ENCODE measurements around the gene CDH5. TPM values are rescaled to one million over a fixed set of nuclear protein-coding genes. Genes with fewer than 3 reads are reported as not detected.
A peak's percentile ranks its signal among the peaks of the same experiment; 100 is the strongest.

Gene CDH5
- total RNA-seq, 1 donor from 2014 or later, result 108 TPM

DNA sequence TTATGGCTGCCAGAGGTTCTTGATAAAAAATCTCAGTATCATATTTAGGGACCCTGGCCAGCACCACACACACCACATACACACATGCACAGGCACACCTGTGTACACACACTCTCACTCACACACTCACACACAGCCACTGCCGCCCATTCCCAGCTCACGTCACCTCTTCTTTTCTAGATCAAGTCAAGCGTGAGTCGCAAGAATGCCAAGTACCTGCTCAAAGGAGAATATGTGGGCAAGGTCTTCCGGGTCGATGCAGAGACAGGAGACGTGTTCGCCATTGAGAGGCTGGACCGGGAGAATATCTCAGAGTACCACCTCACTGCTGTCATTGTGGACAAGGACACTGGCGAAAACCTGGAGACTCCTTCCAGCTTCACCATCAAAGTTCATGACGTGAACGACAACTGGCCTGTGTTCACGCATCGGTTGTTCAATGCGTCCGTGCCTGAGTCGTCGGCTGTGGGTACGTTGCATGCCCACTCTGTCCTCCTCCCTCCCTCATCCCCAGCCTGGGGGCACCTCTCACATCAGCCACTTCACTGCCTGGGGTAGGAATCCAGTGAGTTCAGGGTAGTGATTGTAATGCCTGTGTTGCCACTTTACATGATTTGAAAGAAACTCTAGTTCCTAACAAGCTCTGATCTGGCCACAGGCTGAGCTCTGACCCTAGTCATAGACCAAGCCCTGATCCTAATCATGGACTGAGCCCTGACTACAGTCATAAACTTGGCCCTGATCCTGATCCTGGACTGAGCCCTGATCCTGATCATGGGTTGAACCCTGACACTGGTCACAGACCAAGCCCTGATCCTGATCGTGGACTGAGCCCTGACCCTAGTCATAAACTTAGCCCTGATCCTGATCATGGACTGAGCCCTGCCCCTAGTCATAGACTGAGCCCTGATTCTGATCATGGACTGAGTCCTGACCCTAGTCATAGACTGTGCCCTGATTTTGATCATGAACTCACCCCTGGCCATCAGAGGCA lies 20.4 kb downstream of the CDH5 start:
- intact Hi-C loops (cut with DNase I), result no loop called here
- no peak for ATAC-seq
- no peak for DNase-seq (ENCODE audit: low spot score)

DNA sequence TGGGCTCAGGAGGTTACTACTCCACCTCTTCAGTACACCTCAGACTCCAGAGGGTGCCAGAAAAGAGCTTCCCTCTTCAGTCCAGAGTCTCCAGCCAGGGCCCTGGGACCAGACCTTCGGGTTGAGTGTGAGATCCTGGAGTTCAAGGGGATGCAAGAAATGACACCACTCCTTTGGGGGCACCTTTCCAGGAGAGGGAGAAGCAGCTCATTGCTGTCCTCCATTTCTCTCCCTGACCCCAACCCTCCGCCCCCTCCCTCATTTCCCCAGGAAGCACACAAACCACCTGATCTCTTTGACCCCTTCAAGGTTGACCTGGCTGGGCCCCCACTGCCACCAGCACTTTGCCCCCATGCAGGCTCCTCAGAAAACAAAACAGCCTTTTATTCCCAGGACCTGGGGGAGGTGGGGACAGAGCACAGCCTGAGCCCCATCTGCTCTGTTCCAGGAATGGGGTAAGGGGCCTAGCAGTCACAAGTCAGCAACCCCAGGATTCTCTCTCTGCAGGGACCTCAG lies 21.4 kb downstream of the CDH5 start:
- no peak for DNase-seq (ENCODE audit: low spot score)
- no peak for ATAC-seq
- intact Hi-C loops (cut with DNase I), result no loop called here

DNA sequence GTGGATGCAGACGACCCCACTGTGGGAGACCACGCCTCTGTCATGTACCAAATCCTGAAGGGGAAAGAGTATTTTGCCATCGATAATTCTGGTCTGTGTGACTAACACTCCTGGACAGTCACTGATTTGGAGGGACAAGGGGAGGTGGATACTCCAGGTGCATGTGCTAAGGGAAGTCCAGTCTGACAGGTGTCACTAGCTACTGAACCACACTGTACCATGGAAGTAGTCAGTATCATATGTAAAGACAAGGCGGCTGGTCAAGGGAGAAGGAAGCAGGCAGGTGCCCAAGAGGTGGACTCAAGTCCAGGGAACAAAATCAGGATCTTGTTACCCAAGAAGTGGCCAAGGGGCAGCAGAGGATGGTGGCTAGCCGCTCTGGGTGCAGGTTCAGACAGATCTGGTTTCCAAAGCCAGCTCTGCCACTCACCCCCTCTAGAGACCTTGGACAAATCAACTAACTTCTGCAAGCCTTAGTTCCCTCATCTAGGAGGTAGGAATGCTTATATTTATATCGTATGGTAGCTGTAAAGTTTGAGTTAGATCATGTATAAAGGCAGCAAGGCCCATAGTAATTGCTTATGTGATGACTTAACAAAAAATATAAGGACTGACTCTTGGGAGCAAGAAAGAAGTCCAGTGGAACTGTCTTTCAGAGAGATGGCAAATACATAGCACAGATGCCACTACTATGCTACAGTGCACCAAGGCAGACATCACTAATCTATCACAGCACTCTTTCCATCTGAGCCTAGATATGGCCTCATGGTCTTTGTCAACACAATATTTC lies 22.1 kb downstream of the CDH5 start:
- intact Hi-C loops (cut with DNase I), result no loop called here
- DNase-seq (ENCODE audit: low spot score), result no peak
- no peak for ATAC-seq

DNA sequence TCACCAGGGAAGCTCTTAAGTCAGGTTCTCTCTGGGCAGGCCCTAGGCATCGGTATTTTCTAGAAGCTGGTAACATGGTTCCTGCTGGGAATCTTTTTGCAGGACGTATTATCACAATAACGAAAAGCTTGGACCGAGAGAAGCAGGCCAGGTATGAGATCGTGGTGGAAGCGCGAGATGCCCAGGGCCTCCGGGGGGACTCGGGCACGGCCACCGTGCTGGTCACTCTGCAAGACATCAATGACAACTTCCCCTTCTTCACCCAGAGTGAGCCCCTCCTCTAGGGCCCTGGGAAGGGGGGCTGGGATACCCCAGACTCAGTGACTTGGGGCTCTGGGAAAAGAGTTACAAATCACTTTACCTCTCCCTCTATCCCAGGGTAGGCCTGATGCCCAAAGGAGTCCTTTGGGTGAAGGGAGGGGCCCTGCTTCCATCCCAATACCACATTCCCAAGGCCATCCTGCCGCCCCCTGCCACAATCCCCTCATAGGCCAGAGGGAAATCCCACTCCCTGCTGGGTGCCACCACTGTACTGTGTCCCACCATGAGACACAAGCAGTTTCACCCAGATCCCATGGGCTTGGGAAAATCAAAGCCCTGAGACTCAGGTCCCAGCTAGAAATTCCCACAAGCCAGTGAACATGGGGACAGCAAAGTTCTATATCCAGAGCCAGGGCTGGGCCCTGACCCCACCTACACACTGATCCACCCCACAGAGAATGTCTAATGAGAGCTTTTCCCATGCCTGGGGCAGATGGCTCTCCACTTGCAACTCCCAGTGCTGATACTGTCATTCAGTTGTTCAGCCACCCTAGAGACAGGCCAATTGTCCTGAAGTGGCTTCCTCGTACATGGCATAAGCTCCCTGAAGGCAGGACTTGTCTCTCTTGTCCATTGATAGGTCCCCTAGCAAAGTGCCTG lies 23.0 kb downstream of the CDH5 start:
- ATAC-seq (no peak), DNase-seq (ENCODE audit: low spot score) (no peak)
- intact Hi-C loops (cut with DNase I), result no loop called here

DNA sequence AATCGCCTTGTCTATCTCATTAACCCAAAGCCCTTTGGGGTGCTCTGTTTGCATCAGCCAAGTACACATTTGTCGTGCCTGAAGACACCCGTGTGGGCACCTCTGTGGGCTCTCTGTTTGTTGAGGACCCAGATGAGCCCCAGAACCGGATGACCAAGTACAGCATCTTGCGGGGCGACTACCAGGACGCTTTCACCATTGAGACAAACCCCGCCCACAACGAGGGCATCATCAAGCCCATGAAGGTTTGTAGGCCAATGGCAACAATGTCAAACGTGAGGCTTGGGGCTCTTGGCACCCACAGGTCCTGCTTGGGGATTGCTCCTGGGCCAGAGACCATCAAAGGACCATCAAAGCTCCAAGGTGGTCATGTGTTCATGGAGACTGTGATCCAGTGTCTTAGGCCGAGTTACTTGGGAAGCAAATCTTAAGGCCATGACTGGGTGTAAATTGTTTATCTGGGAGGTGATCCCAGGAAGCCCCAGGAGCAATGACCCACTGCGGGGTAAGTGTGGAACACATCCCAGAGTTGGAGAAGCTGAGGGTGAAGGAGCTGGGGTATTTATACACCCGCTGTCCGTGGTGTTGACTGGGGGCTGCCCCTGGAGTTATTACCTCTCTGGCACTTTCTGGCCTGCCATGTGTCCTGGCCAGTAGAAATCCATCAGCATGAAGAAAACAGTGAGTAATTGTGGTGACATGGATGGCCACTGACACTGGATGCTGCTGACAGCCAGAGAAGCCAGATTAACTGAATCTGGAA lies 24.0 kb downstream of the CDH5 start:
- no peak for DNase-seq (ENCODE audit: low spot score)
- ATAC-seq, result no peak
- intact Hi-C loops (cut with DNase I), result no loop called here

DNA sequence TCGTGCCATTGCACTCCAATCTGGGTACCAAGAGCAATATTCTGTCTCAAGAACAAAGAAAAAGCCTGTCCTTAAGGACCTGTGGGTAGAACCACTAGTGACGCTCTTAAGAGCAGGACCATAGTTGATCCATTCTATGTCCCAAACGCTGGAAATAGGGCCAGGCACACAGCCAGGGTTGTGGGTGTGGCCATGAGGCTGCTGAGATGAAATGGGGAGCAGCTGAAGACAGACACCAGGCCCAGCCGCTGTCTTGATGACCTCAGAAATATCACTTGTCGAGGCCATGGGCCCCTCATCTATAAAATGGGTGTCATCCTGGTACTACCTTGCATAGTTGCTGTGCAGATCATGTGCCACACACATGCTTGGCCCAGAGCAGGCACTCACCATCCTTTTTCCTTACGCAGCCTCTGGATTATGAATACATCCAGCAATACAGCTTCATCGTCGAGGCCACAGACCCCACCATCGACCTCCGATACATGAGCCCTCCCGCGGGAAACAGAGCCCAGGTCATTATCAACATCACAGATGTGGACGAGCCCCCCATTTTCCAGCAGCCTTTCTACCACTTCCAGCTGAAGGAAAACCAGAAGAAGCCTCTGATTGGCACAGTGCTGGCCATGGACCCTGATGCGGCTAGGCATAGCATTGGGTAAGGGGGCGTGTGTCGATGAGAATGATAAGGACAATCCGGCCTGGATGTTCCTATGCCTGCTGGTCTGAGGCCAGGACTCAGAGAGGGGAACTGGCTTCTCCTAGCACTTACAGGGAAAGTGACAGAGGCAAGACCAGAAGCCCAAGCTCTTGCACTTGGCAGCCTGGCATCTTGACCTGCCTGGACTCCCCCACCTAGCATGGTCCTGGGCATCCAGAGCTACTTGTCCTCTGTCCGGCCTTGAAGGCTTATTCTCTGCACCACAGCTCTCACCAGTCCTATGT lies 25.5 kb downstream of the CDH5 start:
- DNase-seq (ENCODE audit: low spot score) (no peak), ATAC-seq (peak; percentile 55)
- intact Hi-C loops (cut with DNase I), result no loop called here

DNA sequence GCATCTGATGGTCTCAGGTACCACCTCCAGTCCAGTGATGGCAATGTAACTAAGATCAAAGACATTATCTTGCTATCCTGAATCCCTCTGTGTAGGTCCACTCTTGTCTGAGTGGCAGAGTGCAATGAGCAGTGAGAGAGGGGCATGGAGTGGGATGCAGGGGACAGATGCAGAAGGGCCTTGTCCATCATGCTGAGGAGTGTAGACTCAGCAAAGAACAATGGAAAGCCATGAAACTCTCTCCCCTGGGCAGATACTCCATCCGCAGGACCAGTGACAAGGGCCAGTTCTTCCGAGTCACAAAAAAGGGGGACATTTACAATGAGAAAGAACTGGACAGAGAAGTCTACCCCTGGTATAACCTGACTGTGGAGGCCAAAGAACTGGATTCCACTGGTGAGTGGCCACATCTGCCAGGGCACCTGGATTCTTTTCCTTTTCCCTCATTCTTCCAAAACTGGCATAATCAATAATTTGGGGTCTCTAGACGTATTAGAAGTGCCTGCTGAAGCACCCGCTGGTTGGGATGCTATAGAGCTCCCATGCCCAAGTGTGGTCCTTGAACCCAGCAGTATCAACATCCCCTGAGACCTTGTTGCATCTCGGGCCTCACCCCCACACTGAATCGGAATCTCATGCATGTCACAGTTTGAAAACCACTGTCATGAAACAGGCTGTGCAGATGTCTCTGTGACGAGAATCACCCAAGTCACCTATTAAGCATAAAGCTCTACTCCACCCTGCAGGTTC lies 29.5 kb downstream of the CDH5 start:
- no peak for ATAC-seq
- intact Hi-C loops (cut with DNase I), result no loop called here
- DNase-seq (ENCODE audit: low spot score), result no peak

DNA sequence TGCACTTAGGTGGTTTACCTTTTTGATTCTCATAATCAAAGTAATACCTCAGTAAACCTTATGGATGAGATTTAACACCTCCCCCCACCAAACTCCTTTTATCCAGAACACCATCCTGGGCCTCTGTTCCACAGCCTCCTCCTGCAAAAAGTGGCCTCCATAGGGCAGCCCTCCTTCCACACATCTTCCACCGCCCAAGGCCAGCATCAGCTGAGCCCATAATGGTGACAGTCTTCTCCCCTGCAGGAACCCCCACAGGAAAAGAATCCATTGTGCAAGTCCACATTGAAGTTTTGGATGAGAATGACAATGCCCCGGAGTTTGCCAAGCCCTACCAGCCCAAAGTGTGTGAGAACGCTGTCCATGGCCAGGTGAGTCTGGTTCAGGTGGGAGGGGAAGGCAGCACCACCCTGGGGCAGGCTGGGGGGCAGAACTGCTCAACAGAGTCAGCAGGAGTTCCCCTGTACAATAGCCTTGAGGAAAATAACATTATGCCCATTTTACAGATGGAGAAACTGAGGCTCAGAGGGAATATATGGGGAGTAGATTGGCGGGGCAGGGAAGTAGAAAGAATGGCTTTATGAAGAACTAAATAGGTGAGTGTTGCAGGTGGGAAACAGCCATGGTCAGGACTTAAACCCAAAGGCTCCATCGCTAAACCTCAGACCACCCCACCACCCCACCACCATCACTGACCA lies 31.4 kb downstream of the CDH5 start:
- DNase-seq (ENCODE audit: low spot score) (no peak), ATAC-seq (no peak)
- intact Hi-C loops (cut with DNase I), result no loop called here

DNA sequence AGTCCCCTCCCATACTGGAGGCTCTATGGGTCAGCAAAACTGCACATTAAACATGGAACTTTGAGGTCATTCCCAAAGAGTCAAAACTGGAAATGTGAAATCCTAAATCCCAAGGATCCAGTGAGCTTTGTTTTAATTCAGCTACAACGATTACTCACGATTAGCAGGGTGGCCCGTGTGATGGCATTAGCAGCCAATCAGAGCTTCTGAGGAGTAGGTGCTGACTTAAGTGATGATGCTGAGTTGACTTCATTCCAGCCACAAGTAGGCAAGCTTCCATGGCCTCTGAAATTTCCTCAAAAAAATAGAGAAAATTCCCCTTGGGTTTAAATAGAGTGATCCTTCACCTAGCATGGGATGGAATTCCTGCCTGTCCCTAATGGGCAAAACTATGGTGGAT lies 32.5 kb downstream of the CDH5 start:
- intact Hi-C loops (cut with DNase I), result no loop called here
- ATAC-seq, result peak; percentile 33
- no peak for DNase-seq (ENCODE audit: low spot score)

DNA sequence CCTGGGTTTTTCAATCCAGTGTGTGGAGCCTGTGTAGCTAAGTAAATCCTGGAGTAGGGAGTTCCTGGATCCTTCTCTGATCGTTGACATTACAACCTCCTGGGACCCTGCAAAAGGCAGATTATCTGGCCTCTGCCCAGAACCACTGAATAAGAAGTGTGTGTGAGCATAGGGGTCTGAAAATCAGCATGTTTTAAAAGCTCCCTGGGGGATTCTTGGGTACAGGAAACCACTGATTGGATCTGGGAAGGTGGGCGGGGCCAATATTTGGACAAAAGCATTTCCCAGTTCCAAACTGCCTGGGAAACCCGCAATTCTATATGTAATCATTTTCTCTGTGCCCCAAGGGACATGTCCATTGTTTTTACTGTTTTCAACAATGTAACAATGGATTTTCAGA lies 33.4 kb downstream of the CDH5 start:
- ATAC-seq, result peak; percentile 41
- intact Hi-C loops (cut with DNase I), result no loop called here
- no peak for DNase-seq (ENCODE audit: low spot score)

DNA sequence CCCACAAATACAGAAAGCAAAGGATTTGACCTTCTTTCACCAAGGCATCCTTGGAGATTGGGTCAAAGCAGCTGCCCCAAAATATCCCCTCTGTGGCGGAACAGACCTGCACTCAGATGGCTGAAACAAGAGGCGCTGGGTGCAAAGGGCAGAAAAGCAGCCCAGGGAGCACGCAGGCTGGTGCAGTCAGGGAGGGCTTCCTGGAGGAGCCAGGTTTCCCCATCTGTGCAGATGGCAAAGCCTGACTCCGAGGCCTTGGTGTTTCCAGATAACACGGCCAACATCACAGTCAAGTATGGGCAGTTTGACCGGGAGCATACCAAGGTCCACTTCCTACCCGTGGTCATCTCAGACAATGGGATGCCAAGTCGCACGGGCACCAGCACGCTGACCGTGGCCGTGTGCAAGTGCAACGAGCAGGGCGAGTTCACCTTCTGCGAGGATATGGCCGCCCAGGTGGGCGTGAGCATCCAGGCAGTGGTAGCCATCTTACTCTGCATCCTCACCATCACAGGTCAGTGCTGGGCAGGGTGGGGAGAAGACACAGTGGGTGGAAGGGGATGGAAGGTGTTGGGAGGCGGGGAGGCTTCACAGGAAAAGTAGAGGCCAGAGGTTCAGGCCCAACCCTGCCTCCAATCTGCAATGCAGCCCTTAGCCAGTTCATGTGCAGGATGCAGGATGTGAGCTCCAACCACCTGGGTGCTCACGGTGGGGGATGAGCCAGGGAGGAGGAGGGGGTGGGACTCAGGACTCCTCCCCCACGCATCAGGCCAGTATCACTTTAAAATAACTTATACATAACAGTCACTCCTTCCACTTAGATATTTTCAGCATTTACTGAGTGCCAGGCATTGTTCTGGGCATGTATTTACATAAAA lies 34.3 kb downstream of the CDH5 start:
- intact Hi-C loops (cut with DNase I), result no loop called here

DNA sequence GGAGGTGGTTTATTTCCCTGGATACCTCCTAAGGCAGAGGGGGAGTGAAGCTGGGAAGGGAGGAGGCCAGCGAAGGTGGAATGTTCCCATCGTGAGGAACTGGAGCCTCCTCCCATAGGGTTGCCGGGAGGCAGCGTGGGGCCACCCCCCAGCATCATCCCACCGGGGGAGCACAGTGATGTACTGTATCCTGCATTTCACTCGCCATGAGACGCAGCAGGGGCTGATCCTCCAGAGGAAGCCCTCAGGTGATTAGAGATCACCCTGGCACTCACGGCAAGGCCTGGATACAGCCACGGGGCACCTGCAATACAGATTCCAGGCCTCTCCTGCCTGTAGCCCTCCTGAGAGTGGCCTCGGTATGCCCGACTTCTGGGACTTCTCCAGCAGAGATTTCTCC lies 35.1 kb downstream of the CDH5 start:
- ATAC-seq (no peak), DNase-seq (ENCODE audit: low spot score) (no peak)
- intact Hi-C loops (cut with DNase I), result no loop called here

More for the DNA sequence above, 34.3 kb downstream of the CDH5 start:
- ATAC-seq, result no peak
- no peak for DNase-seq (ENCODE audit: low spot score)

DNA sequence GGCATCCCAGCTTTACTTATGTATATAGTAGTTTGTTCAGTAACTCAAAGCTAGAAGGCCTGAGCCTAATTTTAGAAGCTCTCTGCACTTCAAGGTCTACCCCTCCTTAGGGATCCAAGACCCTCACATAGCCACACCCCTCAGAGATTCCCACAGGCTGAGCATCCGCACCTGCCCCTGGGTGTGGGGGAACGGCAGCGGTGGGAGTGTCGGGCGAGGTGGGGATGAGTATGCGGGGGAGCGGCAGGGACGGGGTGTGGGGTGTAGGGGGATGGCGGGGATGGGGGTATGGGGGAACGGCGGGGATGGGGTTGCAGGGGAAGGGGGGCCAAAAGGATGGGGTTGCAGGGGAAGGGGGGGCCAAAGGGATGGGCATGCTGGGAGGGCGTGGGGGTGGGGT lies 35.7 kb downstream of the CDH5 start:
- no peak for ATAC-seq
- intact Hi-C loops (cut with DNase I), result no loop called here

DNA sequence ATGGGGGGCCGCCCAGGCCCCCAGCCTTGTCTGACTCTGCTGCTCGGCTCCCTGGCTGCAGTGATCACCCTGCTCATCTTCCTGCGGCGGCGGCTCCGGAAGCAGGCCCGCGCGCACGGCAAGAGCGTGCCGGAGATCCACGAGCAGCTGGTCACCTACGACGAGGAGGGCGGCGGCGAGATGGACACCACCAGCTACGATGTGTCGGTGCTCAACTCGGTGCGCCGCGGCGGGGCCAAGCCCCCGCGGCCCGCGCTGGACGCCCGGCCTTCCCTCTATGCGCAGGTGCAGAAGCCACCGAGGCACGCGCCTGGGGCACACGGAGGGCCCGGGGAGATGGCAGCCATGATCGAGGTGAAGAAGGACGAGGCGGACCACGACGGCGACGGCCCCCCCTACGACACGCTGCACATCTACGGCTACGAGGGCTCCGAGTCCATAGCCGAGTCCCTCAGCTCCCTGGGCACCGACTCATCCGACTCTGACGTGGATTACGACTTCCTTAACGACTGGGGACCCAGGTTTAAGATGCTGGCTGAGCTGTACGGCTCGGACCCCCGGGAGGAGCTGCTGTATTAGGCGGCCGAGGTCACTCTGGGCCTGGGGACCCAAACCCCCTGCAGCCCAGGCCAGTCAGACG lies 36.2 kb downstream of the CDH5 start:
- DNase-seq (ENCODE audit: low spot score) (no peak), ATAC-seq (no peak)
- intact Hi-C loops (cut with DNase I), result no loop called here

More for the DNA sequence above, 35.7 kb downstream of the CDH5 start:
- DNase-seq (ENCODE audit: low spot score), result no peak

Data from sciatic nerve (tissue), 2 donors.